ENCODE measurements around the gene KNOP1.

KNOP1 gene

GRCh38 chr16:19712418-19713058, 5.5 kb downstream of the KNOP1 start:
- H3K27me3 ChIP-seq (ENCODE audit: insufficient read depth, low read depth, severe bottlenecking), result no peaks in the 10 kb centered on the region
- no peak overlapping the region for H3K4me3 ChIP-seq (ENCODE audit: low read depth, low read length)
- H3K9me3 ChIP-seq (ENCODE audit: severe bottlenecking), result no peaks in the 10 kb centered on the region
- no peak for TF ChIP-seq CTCF (IDR thresholded peaks at IDR 0.05; ENCODE audit: low read depth, low read length)
- peaks cover 76% of the 10 kb centered on the region for H3K36me3 ChIP-seq
- no peak for DNase-seq
- no peak overlapping the region for H3K27ac ChIP-seq

GRCh38 chr16:19711643-19712042, 6.4 kb downstream of the KNOP1 start:
- Histone ChIP-seq H3K27me3 (ENCODE audit: insufficient read depth, low read depth, severe bottlenecking) (no peaks in the 10 kb centered on the region), H3K9me3 (ENCODE audit: severe bottlenecking) (no peaks in the 10 kb centered on the region), H3K27ac (no peak overlapping the region), H3K4me3 (ENCODE audit: low read depth, low read length) (no peak overlapping the region), H3K36me3 (peaks cover 83% of the 10 kb centered on the region)
- DNase-seq, result no peak
- no peak for TF ChIP-seq CTCF (IDR thresholded peaks at IDR 0.05; ENCODE audit: low read depth, low read length)

- DNase-seq, result no peak
- H3K27me3 ChIP-seq (ENCODE audit: insufficient read depth, low read depth, severe bottlenecking), result no peaks in the 10 kb centered on the region
- H3K27ac ChIP-seq, result no peak overlapping the region
- TF ChIP-seq CTCF (IDR thresholded peaks at IDR 0.05; ENCODE audit: low read depth, low read length), result no peak
- peaks cover 85% of the 10 kb centered on the region for H3K36me3 ChIP-seq
- H3K9me3 ChIP-seq (ENCODE audit: severe bottlenecking), result no peaks in the 10 kb centered on the region
- H3K4me3 ChIP-seq (ENCODE audit: low read depth, low read length), result no peak overlapping the region
These were observed 7.0 kb downstream of the KNOP1 start for GRCh38 chr16:19710991-19711545.

GRCh38 chr16:19710191-19710908, 7.7 kb downstream of the KNOP1 start:
- H3K27ac ChIP-seq, result no peak overlapping the region
- TF ChIP-seq CTCF (IDR thresholded peaks at IDR 0.05; ENCODE audit: low read depth, low read length), result no peak
- DNase-seq, result no peak
- H3K36me3 ChIP-seq, result peaks cover 86% of the 10 kb centered on the region
- no peak overlapping the region for H3K4me3 ChIP-seq (ENCODE audit: low read depth, low read length)
- H3K9me3 ChIP-seq (ENCODE audit: severe bottlenecking), result no peaks in the 10 kb centered on the region
- no peaks in the 10 kb centered on the region for H3K27me3 ChIP-seq (ENCODE audit: insufficient read depth, low read depth, severe bottlenecking)

GRCh38 chr16:19709381-19710136, 8.5 kb downstream of the KNOP1 start:
- Histone ChIP-seq H3K9me3 (ENCODE audit: severe bottlenecking) (no peaks in the 10 kb centered on the region), H3K36me3 (peaks cover 89% of the 10 kb centered on the region), H3K27ac (no peak overlapping the region), H3K4me3 (ENCODE audit: low read depth, low read length) (no peak overlapping the region), H3K27me3 (ENCODE audit: insufficient read depth, low read depth, severe bottlenecking) (no peaks in the 10 kb centered on the region)
- no peak for TF ChIP-seq CTCF (IDR thresholded peaks at IDR 0.05; ENCODE audit: low read depth, low read length)
- DNase-seq, result no peak
